Measurements from ENCODE around the gene OTOP3.

DNA sequence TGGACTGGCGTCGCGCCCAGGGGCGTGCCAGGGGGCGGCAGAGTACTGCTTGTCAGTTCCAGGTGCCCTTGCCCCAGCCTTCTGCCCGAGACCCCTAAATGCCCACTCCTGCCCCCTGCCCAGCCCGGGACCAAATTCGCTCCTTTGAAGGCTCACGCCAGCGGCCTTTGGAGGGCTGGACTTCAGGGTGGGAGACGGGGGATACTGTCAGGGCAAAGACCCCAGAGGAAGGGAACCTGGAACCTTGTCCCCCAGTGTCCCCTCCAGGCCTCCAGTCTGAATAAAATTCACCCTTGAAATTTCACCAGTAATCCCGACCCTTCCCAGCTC is 737 bp downstream of the OTOP3 start:
- no peak for TF ChIP-seq POU2F2 (IDR thresholded peaks at IDR 0.05; ENCODE audit: low read depth, low read length)
- TF ChIP-seq POLR2A (IDR thresholded peaks at IDR 0.05; ENCODE audit: low read depth, low read length) = no peak
- no peak for TF ChIP-seq TAF1 (IDR thresholded peaks at IDR 0.05; ENCODE audit: low read depth, low read length)
